Liver (tissue), 9 donors: Measurements from ENCODE around the gene BCORL1. TPM values are rescaled to one million over a fixed set of nuclear protein-coding genes. Genes with fewer than 3 reads are reported as not detected.

ENCODE experiments used
- DNase-seq: peaks from one replicate; pipeline ENCODE4 v3.0.0-alpha.2; 2017; ENCODE audit warnings: low spot score
- H3K27ac ChIP-seq, 2 donors: one replicate each; pipeline ENCODE4 v1.7.0; 2013; ENCODE audit warnings: inconsistent platforms in 2 of 2, low read length in 2 of 2, control low read depth in 1 of 2, low read depth in 1 of 2, mild to moderate bottlenecking in 1 of 2
- H3K27me3 ChIP-seq, 4 donors: one replicate each; pipeline versions ENCODE4 v1.6.1 to v1.7.0; 2013; ENCODE audit warnings: low read length in 3 of 4, inconsistent platforms in 1 of 4, mild to moderate bottlenecking in 1 of 4, moderate library complexity in 1 of 4; ENCODE audit not compliant: control insufficient read depth in 4 of 4, insufficient read depth in 4 of 4
- H3K36me3 ChIP-seq, 4 donors: one replicate each; pipeline versions ENCODE4 v1.6.1 to v1.7.0; 2013; ENCODE audit warnings: low read length in 3 of 4, mild to moderate bottlenecking in 3 of 4, low read depth in 1 of 4, moderate library complexity in 1 of 4; ENCODE audit not compliant: control insufficient read depth in 4 of 4, insufficient read depth in 3 of 4
- H3K4me1 ChIP-seq, 4 donors: one replicate each; pipeline versions ENCODE4 v1.6.1 to v1.7.0; 2013; ENCODE audit warnings: low read length in 3 of 4, mild to moderate bottlenecking in 3 of 4, moderate library complexity in 1 of 4; ENCODE audit not compliant: control insufficient read depth in 4 of 4, insufficient read depth in 4 of 4
- H3K4me3 ChIP-seq, 3 donors: one replicate each; pipeline versions ENCODE4 v1.6.1 to v1.7.0; 2013; ENCODE audit warnings: low read length in 3 of 3, control low read depth in 1 of 3, low read depth in 1 of 3, mild to moderate bottlenecking in 1 of 3
- H3K9ac ChIP-seq, 2 donors: one replicate each; pipeline ENCODE4 v1.7.0; 2013; ENCODE audit warnings: low read length in 2 of 2, mild to moderate bottlenecking in 2 of 2, moderate library complexity in 2 of 2, control low read depth in 1 of 2, low read depth in 1 of 2
- H3K9me3 ChIP-seq, 4 donors: one replicate each; pipeline versions ENCODE4 v1.6.1 to v1.7.0; 2013; ENCODE audit warnings: low read length in 3 of 4; ENCODE audit not compliant: control insufficient read depth in 4 of 4
- ATF3 ChIP-seq: IDR thresholded peaks from 2 replicates; pipeline ENCODE4 v1.6.1; 2016; ENCODE audit warnings: antibody characterized with exemption
- EGR1 ChIP-seq, 2 donors: IDR thresholded peaks; 2 replicates each; pipeline ENCODE4 v1.6.1; 2016 to 2018; ENCODE audit warnings: antibody characterized with exemption in 2 of 2, low read depth in 2 of 2
- FOXA1 ChIP-seq: IDR thresholded peaks from 2 replicates; pipeline ENCODE4 v1.6.1; 2016; ENCODE audit warnings: antibody characterized with exemption
- FOXA2 ChIP-seq: IDR thresholded peaks from 2 replicates; pipeline ENCODE4 v1.6.1; 2016; ENCODE audit warnings: antibody characterized with exemption
- GABPA ChIP-seq, 2 donors: IDR thresholded peaks in 1 of 2; conservative IDR thresholded peaks in 1 of 2; 2 replicates each; pipeline ENCODE4 v1.6.1; 2016; ENCODE audit warnings: antibody characterized with exemption in 2 of 2, mild to moderate bottlenecking in 1 of 2, moderate library complexity in 1 of 2
- HNF4A ChIP-seq, 2 donors: conservative IDR thresholded peaks; 2 replicates each; pipeline ENCODE4 v1.6.1; 2016; ENCODE audit warnings: antibody characterized with exemption in 2 of 2, mild to moderate bottlenecking in 2 of 2
- HNF4G ChIP-seq: IDR thresholded peaks from 2 replicates; pipeline ENCODE4 v1.6.1; 2016; ENCODE audit warnings: antibody characterized with exemption
- JUND ChIP-seq, 2 donors: IDR thresholded peaks; 2 replicates each; pipeline ENCODE4 v1.6.1; 2016; ENCODE audit warnings: antibody characterized with exemption in 2 of 2
- NR2F2 ChIP-seq: IDR thresholded peaks from 2 replicates; pipeline ENCODE4 v1.6.1; 2016; ENCODE audit warnings: antibody characterized with exemption
- RAD21 ChIP-seq, 2 donors: IDR thresholded peaks; 2 replicates each; pipeline ENCODE4 v1.6.1; 2016; ENCODE audit warnings: antibody characterized with exemption in 2 of 2, mild to moderate bottlenecking in 2 of 2
- REST ChIP-seq: IDR thresholded peaks from 2 replicates; pipeline ENCODE4 v1.6.1; 2016; ENCODE audit warnings: antibody characterized with exemption, mild to moderate bottlenecking
- RXRA ChIP-seq, 2 donors: IDR thresholded peaks; 2 replicates each; pipeline ENCODE4 v1.6.1; 2017 to 2018; ENCODE audit warnings: antibody characterized with exemption in 2 of 2, mild to moderate bottlenecking in 1 of 2
- SP1 ChIP-seq: IDR thresholded peaks from 2 replicates; pipeline ENCODE4 v1.6.1; 2018; ENCODE audit warnings: antibody characterized with exemption, mild to moderate bottlenecking
- TAF1 ChIP-seq: conservative IDR thresholded peaks from 2 replicates; pipeline ENCODE4 v1.6.1; 2016; ENCODE audit warnings: antibody characterized with exemption, mild to moderate bottlenecking
- YY1 ChIP-seq: IDR thresholded peaks from 2 replicates; pipeline ENCODE4 v1.6.1; 2016; ENCODE audit warnings: antibody characterized with exemption, mild to moderate bottlenecking
- ZBTB33 ChIP-seq: IDR thresholded peaks from 2 replicates; pipeline ENCODE4 v1.6.1; 2016; ENCODE audit warnings: antibody characterized with exemption
- WGBS: extraction: QIAGEN DNeasy Blood & Tissue Kit; methylation state at CpG from one replicate; pipeline ENCODE4 v1.1.7; 2013; 5-methylcytosine and 5-hydroxymethylcytosine counted together
- polyA plus RNA-seq, 2 donors: library from polyadenylated mRNA; stranded (reverse) in 1 of 2; unstranded in 1 of 2; fragments of 200-250 nt in 1 of 2; fragments of >200 nt in 1 of 2; fragmentation: Nextera tagmentation in 1 of 2; extraction: Ambion mirVana in 1 of 2; gene quantifications; one replicate each; pipeline versions ENCODE4 v1.2.1 to v1.2.3, GENCODE V29; 2013 to 2015
- total RNA-seq, 2 donors: library from RNA; depleted of rRNA; stranded (reverse); fragments of >200 nt; gene quantifications; one replicate each; pipeline ENCODE4 v1.2.3, GENCODE V29; 2014
- TF ChIP-seq, protein P1 (sequence below): IDR thresholded peaks from 2 replicates; pipeline ENCODE4 v1.6.1; 2016; ENCODE audit warnings: antibody characterized with exemption
- TF ChIP-seq, protein P2 (sequence below): fragments of 150-350 bp; IDR thresholded peaks from 2 replicates; pipeline ENCODE4 v1.5.1; 2017; ENCODE audit warnings: improper control_type of control experiment, low read depth, low read length; ENCODE audit not compliant: missing input control
- donor health status: healthy.
- donor health status: healthy.
- donor health status: healthy.
- donor health status: healthy.
- donor health status: healthy.

BCORL1 gene
- total and polyA plus RNA-seq, 4 donors: 1.7 to 5.3 (median 2.1) TPM

DNA sequence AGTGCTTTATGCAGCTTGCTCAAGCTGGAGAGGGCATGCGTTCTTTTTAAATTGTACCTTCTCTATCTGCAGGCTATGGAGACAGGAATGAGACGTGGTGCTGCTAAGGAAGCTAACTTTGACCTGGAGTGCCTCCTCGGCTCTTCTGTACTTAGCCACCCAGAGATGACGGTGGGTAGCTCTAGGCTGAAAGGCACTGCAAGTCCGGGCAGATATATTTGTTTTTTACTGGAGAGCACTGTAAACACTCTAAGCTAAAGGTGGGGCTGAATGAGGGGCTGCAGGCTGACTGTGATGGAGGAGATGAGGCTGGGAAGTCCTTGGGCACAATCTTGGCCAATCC is 115.7 kb downstream of the BCORL1 start:
- Histone ChIP-seq H3K4me1 (no peaks in the 10 kb centered on the region), H3K27me3 (no peaks in the 10 kb centered on the region), H3K36me3 (no peaks in the 10 kb centered on the region), H3K9ac (no peak overlapping the region), H3K9me3 (no peaks in the 10 kb centered on the region), H3K27ac (no peak overlapping the region), H3K4me3 (no peak overlapping the region)
- 65% methylated on average over 5 of the region's 5 CpGs for WGBS
- no peak for DNase-seq
- TF ChIP-seq RXRA (IDR thresholded peaks at IDR 0.05): no peak
- TF ChIP-seq RAD21 (IDR thresholded peaks at IDR 0.05): no peak
- no peak for TF ChIP-seq ZBTB33
- TF ChIP-seq REST: no peak
- TF ChIP-seq, protein P1, sequence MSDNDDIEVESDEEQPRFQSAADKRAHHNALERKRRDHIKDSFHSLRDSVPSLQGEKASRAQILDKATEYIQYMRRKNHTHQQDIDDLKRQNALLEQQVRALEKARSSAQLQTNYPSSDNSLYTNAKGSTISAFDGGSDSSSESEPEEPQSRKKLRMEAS: no peak
- no peak for TF ChIP-seq YY1
- no peak for TF ChIP-seq FOXA2
- no peak for TF ChIP-seq HNF4A (conservative IDR thresholded peaks at IDR 0.05)
- TF ChIP-seq TAF1: no peak
- TF ChIP-seq FOXA1: no peak
- TF ChIP-seq ATF3: no peak
- no peak for TF ChIP-seq NR2F2
- no peak for TF ChIP-seq SP1
- no peak for TF ChIP-seq JUND (IDR thresholded peaks at IDR 0.05)
- TF ChIP-seq, protein P2, sequence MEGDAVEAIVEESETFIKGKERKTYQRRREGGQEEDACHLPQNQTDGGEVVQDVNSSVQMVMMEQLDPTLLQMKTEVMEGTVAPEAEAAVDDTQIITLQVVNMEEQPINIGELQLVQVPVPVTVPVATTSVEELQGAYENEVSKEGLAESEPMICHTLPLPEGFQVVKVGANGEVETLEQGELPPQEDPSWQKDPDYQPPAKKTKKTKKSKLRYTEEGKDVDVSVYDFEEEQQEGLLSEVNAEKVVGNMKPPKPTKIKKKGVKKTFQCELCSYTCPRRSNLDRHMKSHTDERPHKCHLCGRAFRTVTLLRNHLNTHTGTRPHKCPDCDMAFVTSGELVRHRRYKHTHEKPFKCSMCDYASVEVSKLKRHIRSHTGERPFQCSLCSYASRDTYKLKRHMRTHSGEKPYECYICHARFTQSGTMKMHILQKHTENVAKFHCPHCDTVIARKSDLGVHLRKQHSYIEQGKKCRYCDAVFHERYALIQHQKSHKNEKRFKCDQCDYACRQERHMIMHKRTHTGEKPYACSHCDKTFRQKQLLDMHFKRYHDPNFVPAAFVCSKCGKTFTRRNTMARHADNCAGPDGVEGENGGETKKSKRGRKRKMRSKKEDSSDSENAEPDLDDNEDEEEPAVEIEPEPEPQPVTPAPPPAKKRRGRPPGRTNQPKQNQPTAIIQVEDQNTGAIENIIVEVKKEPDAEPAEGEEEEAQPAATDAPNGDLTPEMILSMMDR: no peak
- no peak for TF ChIP-seq EGR1 (IDR thresholded peaks at IDR 0.05; ENCODE audit: low read depth in 2 of 2)
- TF ChIP-seq HNF4G: no peak
- TF ChIP-seq GABPA (IDR thresholded peaks at IDR 0.05 in 1 of 2, conservative IDR thresholded peaks at IDR 0.05 in 1 of 2): no peak

GRCh38 chrX:130100180-130100579 is 117.7 kb downstream of the BCORL1 start:
- Histone ChIP-seq H3K9me3 (no peaks in the 10 kb centered on the region), H3K27me3 (no peaks in the 10 kb centered on the region), H3K4me1 (no peaks in the 10 kb centered on the region), H3K27ac (no peak overlapping the region), H3K9ac (no peak overlapping the region), H3K36me3 (no peaks in the 10 kb centered on the region), H3K4me3 (no peak overlapping the region)
- WGBS: 77% methylated on average over 5 of the region's 5 CpGs
- no peak for DNase-seq
- no peak for TF ChIP-seq SP1
- no peak for TF ChIP-seq ATF3
- TF ChIP-seq, protein P1: no peak
- TF ChIP-seq TAF1: no peak
- TF ChIP-seq HNF4G: no peak
- no peak for TF ChIP-seq RXRA (IDR thresholded peaks at IDR 0.05)
- TF ChIP-seq EGR1 (IDR thresholded peaks at IDR 0.05; ENCODE audit: low read depth in 2 of 2): no peak
- no peak for TF ChIP-seq YY1
